ENCODE data around the gene AKNAD1.

GRCh38 chr1:108886292-108886691, 29.4 kb upstream of the AKNAD1 start:
- TF ChIP-seq CTCF (IDR thresholded peaks at IDR 0.05) (no peak), POLR2A (IDR thresholded peaks at IDR 0.05) (no peak), EP300 (IDR thresholded peaks at IDR 0.05) (no peak)

Data from tibial nerve (tissue), 4 donors.